ENCODE results near the gene EFNA1.

- TF ChIP-seq, protein P1, sequence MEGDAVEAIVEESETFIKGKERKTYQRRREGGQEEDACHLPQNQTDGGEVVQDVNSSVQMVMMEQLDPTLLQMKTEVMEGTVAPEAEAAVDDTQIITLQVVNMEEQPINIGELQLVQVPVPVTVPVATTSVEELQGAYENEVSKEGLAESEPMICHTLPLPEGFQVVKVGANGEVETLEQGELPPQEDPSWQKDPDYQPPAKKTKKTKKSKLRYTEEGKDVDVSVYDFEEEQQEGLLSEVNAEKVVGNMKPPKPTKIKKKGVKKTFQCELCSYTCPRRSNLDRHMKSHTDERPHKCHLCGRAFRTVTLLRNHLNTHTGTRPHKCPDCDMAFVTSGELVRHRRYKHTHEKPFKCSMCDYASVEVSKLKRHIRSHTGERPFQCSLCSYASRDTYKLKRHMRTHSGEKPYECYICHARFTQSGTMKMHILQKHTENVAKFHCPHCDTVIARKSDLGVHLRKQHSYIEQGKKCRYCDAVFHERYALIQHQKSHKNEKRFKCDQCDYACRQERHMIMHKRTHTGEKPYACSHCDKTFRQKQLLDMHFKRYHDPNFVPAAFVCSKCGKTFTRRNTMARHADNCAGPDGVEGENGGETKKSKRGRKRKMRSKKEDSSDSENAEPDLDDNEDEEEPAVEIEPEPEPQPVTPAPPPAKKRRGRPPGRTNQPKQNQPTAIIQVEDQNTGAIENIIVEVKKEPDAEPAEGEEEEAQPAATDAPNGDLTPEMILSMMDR (IDR thresholded peaks at IDR 0.05; ENCODE audit: low read length): no peak
- TF ChIP-seq EZH2 (IDR thresholded peaks at IDR 0.05; ENCODE audit: borderline replicate concordance, low read length): no peak
These were observed 28.3 kb upstream of the EFNA1 start for GRCh38 chr1:155099331-155099730.
